GM11168 (cell line): ENCODE data around the gene TBXAS1.

Experiments
- in situ Hi-C: fragments of 300-500 bp; cut with MboI; formaldehyde crosslinking; loops from one replicate; pipeline ENCODE4 v1.12.0; 2022; ENCODE audit warnings: low sequenced_read_pairs; ENCODE audit not compliant: unreplicated experiment

TBXAS1 gene

GRCh38 chr7:139968931-139969330 is 139.9 kb downstream of the TBXAS1 start:
- in situ Hi-C loops = no loop called here

- in situ Hi-C loops = no loop called here
These were observed 143.0 kb downstream of the TBXAS1 start for GRCh38 chr7:139972029-139972428.

- in situ Hi-C loops = no loop called here
These were observed 144.3 kb downstream of the TBXAS1 start for GRCh38 chr7:139973101-139974050.

GRCh38 chr7:139974179-139974811 is 145.2 kb downstream of the TBXAS1 start:
- in situ Hi-C loops = no loop called here

DNA sequence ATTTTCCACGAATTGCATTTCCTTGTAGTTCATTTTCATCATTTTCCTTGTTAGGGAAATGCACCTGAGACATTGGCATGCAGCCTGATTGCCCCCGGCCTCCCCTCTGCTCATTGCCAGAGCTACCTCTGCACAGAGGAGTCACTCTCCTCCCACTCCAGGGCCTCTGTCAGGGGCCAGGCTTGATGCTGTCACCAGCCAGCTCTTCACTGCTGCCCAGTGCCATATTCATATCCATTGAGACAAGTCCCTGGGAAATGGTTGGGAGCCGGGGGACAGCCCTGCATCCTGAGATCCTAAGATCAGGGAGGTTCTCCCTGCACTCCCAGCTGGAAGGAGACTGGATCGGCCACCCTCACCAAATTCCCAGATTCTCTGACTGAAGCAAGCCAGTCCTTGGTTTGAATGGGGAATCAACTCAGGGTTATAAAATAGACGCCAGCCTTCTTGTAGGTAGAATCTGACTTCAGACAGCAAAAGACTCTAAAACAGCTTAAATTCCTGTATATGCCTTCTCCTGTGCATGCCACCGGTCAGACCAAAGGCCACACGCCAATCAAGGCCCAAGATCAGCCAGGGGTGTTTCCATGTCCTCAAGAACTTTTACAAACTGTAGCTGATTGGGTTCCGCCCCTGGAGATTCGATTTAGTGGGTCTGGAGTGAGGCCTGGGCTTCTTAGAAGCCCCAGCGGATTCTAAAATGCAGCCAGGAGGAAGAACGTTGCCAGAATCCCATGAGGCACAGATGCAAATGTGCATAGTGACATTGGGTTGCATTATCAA is 147.2 kb downstream of the TBXAS1 start:
- in situ Hi-C loops = no loop called here

DNA sequence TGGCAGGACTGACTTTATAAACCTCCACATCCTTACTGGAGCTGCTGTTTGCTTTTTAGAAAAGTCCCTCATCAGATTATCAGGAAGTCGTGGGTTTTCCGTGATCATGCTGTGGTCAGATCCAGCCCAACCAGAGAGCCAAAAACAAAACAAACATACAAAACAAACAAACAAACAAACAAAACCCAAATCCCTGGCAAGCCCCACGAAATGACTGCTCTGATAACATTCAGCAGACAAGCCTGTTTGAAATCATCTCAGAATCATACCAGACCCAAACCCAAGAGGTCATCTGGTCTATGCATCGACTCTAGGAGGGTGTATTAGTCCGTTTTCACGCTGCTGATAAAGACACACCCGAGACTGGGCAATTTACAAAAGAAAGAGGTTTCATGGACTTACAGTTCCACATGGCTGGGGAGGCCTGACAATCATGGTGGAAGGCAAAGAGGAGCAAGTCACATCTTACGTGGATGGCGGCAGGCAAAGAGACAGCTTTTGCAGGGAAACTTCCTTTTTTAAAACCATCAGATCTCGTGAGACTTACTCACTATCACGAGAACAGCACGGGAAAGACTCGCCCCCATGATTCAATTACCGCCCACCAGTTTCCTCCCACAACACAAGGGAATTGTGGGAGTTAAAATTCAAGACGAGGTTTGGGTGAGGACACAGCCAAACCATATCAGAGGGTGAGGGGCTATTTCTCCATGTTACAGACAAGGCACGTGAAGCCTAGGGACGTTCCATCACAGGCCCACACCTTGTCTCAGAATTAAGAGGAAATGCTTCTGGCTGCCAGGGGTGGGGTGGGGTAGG is 148.0 kb downstream of the TBXAS1 start:
- in situ Hi-C loops = no loop called here

- in situ Hi-C loops = no loop called here
These were observed 152.4 kb downstream of the TBXAS1 start for GRCh38 chr7:139981511-139981895.

DNA sequence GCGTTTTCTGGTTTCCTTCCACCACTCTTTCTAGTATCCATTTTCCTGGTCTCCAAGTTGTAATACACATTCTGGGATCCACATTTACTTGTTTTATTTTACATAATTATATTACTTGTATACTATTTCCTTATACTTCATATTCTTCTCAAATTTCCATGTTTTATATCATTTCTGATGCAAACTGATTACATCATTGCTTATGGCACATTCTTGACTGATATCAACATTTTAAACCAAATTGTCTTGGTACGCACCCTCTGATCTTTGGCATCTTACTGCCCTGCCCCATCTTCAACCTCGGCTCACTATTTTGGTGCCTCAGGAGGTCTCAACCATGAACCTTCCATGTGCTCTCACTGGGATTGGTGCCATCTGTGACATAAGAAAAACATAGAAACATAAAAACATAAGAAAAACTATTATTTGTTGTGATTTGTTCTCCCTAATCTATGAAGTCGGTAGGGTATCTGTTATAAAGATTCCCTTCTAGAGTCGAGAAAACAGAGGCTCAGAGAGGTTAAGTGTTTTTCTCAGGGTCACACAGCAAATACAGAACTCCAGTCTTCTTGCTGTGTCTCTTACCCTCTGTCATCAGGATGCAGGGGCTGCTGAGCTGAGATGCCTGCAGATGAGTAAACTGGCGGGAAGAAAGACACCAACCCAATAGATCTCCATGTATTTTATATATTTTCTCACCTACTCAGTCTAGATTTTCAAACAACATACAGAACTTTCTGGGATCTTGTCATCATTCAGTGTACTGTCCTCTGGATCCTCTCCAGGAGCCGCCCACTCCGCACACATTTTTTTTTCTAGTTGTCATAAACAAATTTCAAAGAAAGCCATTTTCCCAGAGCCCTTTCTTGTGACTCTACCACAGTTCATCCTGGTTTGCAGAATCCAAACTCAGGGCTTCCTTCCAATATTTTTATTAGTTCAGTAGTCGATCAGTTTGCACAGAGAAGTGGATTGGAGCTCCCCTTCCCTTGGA is 154.2 kb downstream of the TBXAS1 start:
- in situ Hi-C loops = no loop called here

DNA sequence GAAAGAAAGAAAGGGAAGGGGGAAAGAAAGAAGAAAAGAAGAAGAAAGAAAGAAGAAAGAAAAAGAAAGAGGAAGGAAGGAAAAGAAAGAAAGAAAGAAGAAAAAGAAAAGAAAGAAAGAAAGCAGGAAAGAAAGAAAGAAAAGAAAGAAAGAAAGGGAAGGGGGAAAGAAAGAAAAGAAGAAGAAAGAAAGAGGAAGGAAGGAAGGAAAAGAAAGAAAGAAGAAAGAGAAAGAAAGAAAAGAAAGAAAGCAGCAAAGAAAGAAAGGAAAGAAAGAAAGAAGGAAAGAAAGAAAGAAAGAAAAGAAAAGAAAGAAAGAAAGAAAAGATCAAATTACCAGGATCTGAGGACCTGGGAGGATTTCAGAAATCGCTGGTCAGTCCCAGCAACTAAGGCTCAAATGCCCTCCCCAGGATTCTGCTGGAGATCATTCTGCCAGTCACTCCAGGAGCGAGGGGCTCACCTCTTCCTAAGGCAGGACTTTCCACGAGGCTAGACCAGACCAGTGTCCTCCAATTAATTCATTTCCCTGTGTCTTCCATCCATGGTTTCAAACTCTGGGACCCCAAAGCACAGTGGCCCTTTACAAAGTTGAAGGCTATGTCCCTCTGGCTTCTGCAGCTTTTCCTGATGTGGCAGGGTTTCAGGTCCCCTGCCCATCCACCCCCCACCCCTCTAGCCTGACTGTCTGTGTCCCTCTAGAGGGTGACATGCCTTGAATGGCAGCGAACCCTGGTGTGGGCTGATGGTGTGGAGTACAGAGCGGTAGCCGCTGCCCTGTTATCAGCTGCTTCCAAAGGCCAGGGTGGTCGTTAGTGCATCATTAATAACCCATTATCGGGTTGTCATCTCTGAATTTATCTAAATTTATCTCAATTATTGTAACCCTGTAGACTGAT is 155.8 kb downstream of the TBXAS1 start:
- in situ Hi-C loops = no loop called here

DNA sequence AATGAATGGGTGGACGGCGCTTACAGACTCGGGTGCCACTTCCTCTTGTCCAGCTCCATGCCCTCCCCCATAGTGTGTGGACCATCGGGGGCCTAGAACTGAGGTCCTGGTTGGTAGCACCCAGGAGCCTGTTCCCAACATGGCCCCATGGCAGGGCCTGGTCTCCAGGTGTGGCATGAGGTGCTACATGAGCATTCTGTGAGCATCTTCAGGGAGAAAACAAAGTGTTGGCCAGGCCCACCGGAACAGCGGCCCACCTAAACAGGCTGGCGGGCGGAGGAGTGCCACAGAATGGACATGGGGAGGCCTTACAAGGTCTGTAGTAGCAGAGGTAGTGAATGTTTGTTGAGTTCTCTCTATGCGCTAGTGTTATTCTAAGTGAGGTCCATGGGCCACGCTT is 156.7 kb downstream of the TBXAS1 start:
- in situ Hi-C loops = no loop called here

- in situ Hi-C loops = no loop called here
These were observed 158.8 kb downstream of the TBXAS1 start for GRCh38 chr7:139987691-139988516.

DNA sequence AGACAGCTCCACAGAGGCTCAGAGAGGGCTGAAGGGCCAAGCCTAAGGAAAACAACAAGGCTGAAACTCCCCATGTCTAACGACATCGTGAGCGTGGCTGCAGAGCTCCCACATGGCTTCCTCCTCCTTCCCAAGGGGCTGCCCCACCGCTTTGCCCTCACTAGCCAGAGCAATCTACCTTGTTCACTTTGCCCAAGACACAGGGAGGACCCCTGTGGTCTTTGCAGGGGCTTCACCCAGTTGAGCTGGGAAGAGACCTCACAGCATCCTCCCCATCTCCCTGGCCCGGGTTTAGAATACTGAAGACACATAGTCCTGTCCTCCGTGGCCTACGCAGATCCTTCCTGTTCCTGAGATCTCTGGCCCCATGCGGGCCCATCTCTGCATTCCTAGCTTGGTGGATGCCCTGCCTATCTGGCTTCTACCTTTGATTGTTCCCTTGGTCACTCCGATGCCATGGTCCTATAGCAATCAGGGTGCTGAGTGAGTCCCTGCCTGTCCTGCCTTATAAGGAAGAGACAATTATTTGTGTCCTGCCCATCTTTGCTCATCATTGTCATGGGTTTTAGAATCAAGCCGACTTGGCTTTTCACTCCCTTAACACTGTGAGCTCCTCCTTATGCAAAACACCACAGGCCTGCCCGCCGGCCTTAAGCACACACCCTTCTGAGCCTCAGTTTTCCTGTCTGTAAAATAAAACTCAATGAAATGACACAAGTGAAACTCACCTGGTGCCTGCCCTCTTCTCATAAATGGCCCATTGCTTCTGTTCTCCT is 160.5 kb downstream of the TBXAS1 start:
- in situ Hi-C loops = no loop called here

GRCh38 chr7:139990142-139990535 is 161.1 kb downstream of the TBXAS1 start:
- in situ Hi-C loops = no loop called here

- in situ Hi-C loops = no loop called here
These were observed 161.7 kb downstream of the TBXAS1 start for GRCh38 chr7:139990571-139991268.

- in situ Hi-C loops = no loop called here
These were observed 162.2 kb downstream of the TBXAS1 start for GRCh38 chr7:139991269-139991666.

- in situ Hi-C loops = no loop called here
These were observed 162.8 kb downstream of the TBXAS1 start for GRCh38 chr7:139991911-139992310.
